ENCODE results near the gene CERS2.
A peak's percentile ranks its signal among the peaks of the same experiment; 100 is the strongest.

The CERS2 gene, protein sequence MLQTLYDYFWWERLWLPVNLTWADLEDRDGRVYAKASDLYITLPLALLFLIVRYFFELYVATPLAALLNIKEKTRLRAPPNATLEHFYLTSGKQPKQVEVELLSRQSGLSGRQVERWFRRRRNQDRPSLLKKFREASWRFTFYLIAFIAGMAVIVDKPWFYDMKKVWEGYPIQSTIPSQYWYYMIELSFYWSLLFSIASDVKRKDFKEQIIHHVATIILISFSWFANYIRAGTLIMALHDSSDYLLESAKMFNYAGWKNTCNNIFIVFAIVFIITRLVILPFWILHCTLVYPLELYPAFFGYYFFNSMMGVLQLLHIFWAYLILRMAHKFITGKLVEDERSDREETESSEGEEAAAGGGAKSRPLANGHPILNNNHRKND

DNA sequence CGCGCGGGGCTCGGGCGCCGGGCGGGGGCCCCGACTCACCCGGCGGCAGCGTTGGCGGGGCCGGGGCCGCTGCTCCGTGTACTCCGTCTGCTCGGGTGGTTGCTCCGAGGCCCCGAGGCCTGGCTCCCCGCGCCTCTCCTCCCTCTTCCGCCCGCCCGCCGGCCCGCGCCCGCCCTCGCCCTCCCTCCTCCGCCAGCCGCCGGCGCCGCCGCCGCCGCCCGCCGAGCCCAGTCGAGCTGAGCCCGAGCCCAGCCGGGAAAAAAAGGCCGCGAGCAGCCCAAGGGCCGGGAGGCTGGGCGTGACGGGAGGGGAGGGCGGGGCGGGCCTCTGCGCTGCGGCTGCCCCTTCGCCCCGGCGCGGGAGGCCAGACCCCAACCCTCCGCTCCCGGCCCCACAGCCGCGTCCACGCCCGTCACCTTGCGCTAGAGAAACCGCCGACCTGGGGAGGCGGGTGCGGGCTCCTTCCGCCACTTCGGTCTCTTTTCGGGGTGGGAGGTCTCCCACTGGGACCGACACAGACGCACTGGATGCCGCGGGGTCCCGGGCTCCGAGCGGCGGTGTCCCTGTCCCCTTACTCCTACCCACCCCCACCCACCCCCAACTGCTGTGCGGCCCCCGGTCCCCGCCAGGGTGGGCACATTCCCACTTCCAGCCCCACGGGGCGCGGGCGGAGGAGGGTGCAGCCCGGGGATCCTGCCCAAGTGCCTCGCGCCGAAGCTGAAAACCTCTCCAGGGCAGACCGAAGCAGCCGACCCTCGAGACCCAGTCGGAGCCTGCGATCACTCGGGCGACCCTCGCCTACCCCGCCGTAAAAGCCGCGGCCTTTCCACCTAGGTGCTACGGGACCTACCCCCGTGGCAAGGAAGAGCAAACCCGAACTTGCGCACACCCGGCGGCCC, at the start of gene CERS2:
Gene CERS2 (minus strand): TSS at position 256 of the 899 bp plus-strand sequence. CDS start 5,745 bp downstream, outside the sequence.
- peak; percentile 39 to 50 for DNase-seq (ENCODE audit: low read depth in 2 of 2, low spot score in 1 of 2)

DNA sequence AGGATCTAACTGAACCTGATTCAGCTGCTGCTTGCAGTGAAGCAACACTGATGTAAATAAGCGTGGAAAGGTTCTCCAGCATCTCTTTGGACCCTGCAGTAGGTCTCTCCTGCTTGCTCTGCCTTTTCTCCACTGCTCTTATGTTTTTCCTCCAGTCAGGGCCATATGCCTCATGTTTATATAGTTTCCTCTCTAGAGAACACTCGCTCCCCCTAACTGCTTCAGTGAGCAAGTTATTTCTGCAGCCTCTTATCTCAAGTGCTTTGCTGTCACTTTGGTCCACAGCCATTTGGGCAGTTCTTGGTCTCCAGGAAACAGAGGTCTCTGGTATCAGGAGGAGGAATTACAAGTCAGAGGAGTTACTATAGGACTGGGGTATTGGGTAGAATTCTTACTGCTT, 38.9 kb upstream of the CERS2 start:
- no peak for DNase-seq (ENCODE audit: low read depth in 2 of 2, low spot score in 1 of 2)

DNA sequence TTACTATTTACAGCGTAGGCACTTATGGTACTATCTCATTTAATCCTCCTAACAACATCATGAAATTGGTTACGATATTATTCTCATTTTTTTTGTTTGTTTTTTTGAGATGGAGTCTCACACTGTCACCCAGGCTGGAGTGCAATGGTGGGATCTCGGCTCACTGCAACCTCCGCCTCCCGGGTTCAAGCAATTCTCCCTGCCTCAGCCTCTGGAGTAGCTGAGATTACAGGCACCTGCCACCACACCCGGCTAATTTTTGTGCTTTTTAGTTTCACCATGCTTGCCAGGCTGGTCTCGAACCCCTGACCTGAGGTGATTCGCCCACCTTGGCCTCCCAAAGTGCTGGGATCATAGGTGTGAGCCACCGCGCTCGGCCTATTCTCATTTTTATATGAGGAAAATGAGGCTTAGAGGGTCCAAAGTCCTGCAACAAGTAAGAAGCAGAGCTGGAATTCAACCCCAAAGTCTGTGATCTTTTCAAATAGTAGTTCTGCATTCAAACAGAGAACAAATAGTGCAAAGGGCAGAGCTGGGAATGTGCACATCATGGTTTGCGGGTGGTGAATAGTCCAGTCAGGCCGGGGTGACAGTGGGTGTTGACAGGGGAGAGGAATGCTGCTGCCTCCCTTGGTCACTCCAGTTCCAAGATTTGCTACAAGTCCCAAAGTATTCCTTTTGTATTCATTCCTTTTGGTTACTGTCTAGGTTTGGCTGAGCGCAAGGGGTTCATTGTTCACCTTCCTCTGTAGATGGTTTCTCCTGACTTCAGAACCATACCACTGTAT, 38.2 kb upstream of the CERS2 start:
- DNase-seq (ENCODE audit: low read depth in 2 of 2, low spot score in 1 of 2): no peak

DNA sequence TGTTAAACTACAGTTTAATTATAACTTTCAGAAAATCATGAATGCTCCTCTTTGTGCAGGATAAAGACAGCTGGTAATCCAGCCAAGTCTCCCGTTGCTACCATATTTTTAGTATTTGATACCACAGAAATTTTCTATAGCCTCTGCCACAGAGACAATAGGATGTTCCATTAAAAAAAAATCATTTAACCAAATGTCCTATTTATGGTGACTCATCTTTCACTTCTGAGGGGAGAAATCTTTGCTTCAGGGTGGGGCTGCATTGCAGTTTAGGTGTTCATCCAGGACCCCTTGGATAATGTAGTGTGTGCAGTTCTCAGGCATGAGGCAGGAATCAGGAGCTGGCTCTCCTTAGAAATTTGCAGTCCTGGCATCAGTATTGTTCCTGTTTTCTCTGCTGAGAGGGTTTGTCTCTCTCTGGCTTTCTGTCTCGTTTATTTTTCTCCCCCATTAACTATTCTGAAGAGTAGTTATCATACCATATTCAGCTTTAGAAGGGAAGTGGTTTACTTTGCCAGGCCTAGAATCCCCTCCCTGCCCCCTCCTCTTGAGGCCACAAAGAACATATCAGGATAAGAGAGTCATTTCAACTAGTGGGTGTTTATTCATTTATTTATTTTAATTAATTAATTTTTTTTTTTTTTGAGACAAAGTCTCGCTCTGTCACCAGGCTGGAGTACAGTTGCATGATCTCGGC, 36.7 kb upstream of the CERS2 start:
- no peak for DNase-seq (ENCODE audit: low read depth in 2 of 2, low spot score in 1 of 2)

DNA sequence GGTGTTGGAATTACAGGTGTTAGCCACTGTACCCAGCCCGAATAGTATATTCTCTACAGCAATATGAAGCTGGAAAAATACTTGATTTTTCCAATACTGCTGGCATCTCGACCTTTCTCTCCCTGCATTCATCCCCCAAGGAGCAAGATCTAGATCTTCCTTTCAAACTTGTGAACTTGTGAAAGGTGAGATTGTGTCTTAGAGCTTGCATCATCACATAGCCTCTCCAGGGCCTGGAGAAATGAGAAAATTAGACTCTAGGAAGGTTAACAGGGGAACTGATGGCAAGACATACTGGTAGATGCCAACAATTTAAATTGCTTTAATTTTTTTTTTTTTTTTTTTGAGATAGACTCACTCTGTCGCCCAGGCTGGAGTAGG, 35.7 kb upstream of the CERS2 start:
- no peak for DNase-seq (ENCODE audit: low read depth in 2 of 2, low spot score in 1 of 2)

DNA sequence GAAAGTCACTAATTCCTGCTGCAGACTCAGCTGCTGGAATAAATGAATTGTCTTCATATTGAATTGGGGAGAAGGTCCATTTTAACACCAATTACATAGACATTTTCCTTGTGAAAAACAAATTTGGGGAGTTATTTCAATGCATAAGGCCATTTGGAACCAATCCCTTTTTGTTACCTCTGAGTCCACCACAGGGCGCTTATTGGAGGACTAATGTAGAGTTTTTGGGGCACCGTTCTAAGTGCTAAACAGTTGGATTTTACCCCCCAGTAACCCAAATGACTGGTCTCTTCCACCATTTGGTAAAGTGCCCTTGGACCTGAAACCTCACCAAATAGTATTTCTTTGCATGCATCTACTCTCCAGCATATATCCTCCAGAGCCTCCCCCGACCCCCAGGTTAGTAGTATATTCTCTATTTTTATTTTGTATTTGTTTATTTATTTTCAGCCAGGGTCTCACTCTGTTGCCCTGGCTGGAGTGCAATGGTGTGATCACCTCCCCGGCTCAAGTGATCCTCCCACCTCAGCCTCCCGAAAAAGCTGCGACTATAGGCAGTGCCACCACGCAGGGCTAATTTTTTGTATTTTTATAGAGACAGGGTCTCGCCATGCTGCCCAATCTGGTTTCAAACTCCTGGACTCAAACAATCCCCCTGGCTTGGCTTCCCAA, 35.2 kb upstream of the CERS2 start:
- DNase-seq (ENCODE audit: low read depth in 2 of 2, low spot score in 1 of 2): no peak

DNA sequence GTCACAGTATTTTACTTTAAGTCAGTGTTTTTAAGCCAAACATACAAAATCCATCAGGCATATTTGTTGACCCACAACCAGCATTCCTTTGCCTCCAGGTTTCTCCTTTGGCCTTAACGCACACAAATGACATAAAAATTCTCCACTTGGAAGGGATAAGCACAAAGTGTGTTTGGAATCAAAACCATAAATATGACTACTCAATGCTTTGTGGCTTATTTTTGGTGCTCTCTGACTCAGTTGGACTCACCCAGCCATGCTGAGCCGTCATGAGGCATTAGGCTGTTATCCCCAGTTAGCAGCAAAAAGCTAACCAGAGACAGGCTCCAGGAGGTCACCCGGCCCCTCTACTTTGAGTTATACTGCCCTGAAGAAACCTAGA, 34.6 kb upstream of the CERS2 start:
- no peak for DNase-seq (ENCODE audit: low read depth in 2 of 2, low spot score in 1 of 2)

DNA sequence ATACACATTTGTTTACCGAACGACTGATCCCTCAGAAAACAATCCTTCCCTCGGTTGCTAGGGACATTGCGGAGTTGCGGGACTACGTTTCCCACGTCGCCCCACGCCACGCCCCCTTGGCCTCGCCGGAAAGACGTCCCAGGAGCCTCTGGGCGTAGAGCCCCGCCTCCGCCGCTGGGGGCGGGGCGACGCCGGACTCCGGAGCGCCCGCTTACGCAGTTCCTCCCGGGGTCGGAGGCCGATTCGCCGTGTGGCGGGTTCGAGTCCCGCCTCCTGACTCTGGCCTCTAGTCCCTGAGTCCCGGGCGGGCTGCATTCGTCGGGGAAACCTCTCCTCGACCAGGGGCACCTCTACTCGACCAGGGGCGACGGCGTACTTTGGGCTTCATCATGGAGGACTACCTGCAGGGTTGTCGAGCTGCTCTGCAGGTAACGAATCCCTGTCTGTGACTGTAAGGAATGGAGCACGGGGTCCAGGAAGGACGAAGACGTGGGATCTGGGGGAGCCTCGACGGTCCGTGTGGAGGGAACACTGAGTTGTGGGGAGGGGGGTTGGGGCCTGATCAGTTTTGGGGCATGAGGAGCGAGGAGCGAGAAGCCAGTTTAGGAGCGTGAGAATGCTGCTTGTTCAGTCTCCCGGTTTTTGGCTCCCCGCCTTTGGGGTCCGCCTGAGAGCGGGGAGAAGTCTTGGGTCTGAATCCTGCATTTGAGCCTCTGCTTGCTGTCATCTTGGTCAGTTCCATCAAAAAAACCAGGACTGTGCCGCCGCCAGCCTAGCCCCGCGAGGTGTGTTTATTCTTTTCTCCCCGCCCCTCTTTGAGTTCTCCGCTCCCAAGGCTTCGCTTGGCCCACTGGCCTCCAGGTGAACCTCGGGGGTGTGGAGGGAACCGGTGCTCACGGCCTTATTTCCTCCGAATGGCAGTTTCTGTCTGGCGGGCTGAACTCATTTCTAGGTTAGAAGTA, 33.9 kb upstream of the CERS2 start, which contains the start of gene PRUNE1:
Gene PRUNE1 (plus strand): TSS at position 206 of the 962 bp plus-strand sequence. CDS start 184 bp downstream, at position 390.
- DNase-seq (ENCODE audit: low read depth in 2 of 2, low spot score in 1 of 2): peak; percentile 92 to 95

DNA sequence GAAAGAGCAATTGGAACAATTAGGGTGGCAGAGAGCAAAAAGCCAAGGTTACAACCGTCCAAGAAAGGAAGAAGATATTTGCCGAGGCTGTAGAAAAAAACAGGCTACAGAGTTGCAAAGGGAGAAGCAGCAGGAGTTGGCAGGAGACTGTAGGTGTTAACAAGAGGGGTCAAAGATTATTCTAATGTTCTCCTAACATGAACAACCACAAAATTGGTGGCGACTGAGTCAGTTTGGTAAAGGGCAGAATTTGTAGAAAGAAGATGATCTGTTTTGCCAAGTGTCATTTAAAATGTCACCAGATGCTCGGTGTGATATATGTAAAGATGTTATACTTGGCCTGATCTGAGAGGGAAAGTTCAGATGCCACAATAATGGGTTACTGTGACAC, 33.2 kb upstream of the CERS2 start:
- no peak for DNase-seq (ENCODE audit: low read depth in 2 of 2, low spot score in 1 of 2)

DNA sequence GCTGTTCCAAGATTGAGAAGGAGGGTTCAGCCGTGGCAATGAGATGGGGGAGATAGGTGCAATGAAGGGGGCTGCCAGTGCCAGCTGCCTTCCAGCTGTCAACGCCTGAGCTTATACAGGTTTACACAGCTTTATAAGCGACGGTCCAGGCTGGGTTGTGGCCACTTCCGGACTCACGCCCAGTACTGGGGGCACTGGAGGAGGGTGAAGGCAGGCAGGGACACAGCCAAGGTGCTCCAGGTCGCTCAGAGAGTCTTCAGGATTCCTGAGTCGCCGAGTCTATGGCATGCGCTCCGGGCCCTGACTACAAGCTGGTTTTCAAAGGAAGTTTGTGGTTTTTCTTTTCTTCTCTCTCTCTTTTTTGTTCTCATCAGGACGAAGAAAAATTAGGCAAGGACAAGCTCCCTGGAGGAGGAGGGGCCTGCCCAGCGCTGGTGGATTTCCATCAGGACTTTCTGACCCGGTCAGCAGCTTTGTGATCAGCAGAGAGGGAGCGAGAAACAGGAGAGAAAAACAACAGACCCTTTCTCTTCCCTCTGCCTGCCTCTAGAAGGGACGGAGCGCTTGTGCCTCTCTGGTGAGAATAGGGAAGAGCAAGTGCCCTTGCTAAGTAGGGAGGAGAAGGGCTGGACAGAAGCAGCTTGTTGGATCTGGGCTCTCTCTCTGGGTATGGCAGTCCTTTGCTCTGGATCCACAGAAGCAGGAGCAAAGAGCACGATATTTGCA, 31.9 kb upstream of the CERS2 start, which contains the start of gene MINDY1:
Gene MINDY1 (minus strand): TSS at position 576 of the 726 bp plus-strand sequence. CDS start 4,285 bp downstream, outside the sequence.
- no peak for DNase-seq (ENCODE audit: low read depth in 2 of 2, low spot score in 1 of 2)

DNA sequence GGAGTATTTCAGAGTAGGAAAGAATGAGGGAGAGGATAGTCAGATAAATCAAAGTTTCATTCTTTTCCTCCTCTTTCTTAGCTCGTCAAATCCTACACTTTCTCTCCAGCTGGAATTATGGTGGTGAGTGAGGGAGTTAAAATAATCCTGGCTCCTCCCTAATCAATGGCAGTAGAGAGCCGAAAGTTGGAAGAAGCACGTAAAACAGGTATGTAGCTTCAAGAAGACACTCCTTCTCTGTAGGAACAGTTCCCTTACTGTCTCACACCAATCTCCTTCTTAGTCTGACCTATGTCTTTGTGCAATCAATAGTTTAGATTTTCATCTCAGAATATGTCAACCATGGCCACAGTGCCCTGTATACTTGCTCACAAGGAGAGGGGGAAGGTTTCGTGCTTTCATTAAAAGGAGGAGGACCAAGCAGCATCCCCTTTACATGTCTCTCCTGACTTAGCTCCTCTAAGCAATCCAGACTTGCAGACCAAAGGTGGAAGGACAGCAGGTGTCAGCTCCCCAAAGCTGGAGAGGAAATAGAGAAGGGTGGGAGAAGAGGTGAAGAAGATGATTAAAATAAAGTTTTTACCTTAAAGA, 31.2 kb upstream of the CERS2 start:
- no peak for DNase-seq (ENCODE audit: low read depth in 2 of 2, low spot score in 1 of 2)

DNA sequence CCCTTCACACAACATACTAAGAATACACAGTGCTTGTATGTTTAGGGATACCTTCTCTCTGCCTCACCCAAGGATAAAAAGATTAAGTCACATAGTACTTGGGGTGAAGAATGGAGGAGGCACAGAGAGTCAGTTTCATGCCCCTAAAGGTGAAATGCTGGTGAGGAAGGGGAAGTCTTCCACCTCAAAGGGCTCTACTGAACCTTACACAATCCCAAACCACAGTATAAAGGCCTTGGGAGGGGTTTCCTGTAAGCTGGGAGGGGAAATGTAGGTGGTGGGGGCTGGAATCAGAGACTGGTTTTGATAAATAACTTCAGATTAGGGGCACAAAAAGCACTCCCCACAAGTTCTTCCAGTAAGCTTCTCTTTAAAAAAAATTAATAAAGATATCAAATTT, 28.5 kb upstream of the CERS2 start:
- no peak for DNase-seq (ENCODE audit: low read depth in 2 of 2, low spot score in 1 of 2)

DNA sequence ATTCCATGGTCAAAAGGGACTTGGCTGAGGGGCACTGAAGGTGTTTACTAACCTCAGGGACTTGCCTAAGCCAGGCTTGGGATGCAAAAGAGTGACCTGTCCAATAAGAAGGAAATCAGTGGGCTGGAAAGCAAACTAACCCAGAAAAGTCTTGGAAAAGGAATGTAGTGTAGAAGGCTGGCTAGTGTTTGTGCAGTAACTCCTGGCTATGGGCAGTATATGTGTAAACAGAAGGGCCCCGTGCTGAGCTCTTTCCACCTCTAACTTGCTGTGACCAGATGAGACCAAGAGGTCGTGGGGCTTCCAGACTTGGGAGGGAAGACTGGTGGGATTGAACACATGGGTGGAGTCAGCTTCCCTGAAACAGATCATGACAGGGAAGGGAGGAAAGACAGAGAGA, 28.0 kb upstream of the CERS2 start:
- DNase-seq (ENCODE audit: low read depth in 2 of 2, low spot score in 1 of 2): no peak

DNA sequence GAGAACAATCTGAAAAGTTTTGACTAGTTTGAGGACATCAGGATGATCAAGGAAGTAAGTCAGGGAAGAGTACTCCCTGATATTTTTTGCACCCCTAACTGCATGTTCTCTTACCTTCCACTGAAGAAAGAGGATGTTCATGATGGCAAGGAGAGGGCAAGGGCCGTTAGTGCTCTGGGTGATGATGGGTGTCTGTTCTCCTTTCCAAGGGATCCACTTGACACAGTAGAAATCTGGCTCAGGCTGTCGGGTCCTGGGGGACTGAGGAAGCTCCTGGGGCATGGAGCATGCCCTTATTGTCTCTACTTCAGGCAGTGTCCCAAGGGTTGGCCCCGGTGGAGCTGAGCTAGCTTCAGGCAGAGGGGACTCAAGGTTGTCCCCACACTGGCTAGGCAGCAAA, 27.4 kb upstream of the CERS2 start:
- DNase-seq (ENCODE audit: low read depth in 2 of 2, low spot score in 1 of 2): no peak

DNA sequence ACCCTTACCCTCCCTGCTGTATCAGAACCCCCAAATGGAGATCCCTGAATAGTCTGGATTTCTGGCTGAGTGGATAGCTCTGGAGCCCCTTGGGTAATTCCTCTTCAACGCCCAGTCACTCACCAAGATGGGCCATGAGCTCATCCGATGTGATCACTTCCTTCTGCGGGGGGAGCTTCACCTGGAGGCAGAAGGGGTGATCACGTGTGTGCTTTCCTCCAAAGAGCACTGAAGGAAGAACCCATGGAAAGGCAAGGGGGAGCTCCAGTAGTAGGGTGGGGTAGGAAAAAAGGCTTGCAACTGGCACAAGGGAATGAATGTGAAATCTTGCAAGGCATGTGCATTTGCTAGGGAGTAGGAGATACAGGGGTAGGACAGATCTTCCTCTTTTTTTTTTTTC, 27.0 kb upstream of the CERS2 start:
- no peak for DNase-seq (ENCODE audit: low read depth in 2 of 2, low spot score in 1 of 2)

DNA sequence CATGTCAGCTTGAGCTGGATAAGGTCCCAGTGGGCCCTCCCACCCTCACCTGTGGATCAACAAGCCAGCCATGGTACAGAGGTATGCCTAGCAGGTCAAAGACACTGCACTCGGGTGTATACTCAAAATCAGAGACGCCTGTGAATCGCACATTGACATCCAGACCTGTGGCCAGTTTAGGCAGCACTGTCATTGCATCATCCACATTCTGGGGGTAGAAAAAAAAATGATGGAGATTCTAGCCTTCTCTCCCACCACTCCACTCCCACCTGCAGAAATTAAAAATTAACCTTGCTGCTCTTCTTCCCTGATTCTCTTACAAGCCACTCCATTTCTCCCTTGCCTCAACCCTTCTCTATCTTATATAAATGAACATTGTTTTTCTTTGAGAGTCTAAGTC, 25.8 kb upstream of the CERS2 start:
- DNase-seq (ENCODE audit: low read depth in 2 of 2, low spot score in 1 of 2): no peak

DNA sequence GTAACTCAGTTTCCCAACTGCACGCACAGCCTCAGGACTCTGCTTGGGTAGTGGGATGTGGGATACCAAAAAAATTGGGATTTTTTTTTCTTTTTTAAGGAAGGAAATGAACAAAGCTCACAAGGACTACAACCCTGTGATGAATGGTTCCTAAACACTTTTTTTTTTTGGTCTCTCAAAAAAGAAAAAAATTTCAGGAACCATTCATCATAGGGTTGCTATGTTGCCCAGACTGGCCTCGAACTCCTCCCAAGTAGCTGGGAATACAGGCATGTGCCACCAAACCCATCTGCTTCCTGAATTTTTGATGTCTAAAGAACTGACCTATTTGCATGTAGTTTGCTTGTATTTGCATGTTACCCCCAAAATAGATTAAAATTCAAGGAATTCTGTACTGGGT, 25.3 kb upstream of the CERS2 start:
- no peak for DNase-seq (ENCODE audit: low read depth in 2 of 2, low spot score in 1 of 2)
